Right kidney (tissue), 1 donor: Measurements from ENCODE around the gene MS4A18.

Experiments used
- DNase-seq: peaks from one replicate; pipeline ENCODE4 v3.0.0-alpha.2; 2016

Gene MS4A18

GRCh38 chr11:60788401-60789125 lies 64.0 kb downstream of the MS4A18 start:
- no peak for DNase-seq

DNA sequence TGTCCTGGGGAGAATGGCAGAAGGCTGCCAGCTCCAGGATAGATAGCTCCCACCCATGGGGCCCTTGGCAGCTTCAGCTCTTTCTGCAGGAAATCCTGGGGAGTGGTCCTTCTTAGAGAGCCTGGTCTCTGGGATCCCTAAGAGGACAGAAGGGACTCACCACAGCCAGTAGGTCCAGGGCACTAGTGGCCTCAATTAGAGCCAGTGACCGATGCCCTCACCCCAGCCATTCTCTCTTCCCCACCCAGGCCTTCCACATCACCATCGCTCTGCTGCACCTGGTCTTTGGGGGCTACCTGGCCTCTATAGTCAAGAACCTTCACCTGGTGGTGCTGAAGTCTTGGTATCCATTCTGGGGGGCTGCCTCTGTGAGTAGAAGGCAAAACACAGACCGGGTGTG lies 66.2 kb downstream of the MS4A18 start:
- no peak for DNase-seq

- DNase-seq, result no peak
Observed at GRCh38 chr11:60791153-60791933, 66.8 kb downstream of the MS4A18 start.

GRCh38 chr11:60792521-60792920 lies 68.0 kb downstream of the MS4A18 start:
- DNase-seq, result no peak
